Liver (tissue), 9 donors: ENCODE results near the gene MEGF11. TPM values are rescaled to one million over a fixed set of nuclear protein-coding genes. Genes with fewer than 3 reads are reported as not detected.

Experiments
- DNase-seq: peaks from one replicate; pipeline ENCODE4 v3.0.0-alpha.2; 2017; ENCODE audit warnings: low spot score
- H3K27ac ChIP-seq, 2 donors: one replicate each; pipeline ENCODE4 v1.7.0; 2013; ENCODE audit warnings: inconsistent platforms in 2 of 2, low read length in 2 of 2, control low read depth in 1 of 2, low read depth in 1 of 2, mild to moderate bottlenecking in 1 of 2
- H3K27me3 ChIP-seq, 4 donors: one replicate each; pipeline versions ENCODE4 v1.6.1 to v1.7.0; 2013; ENCODE audit warnings: low read length in 3 of 4, inconsistent platforms in 1 of 4, mild to moderate bottlenecking in 1 of 4, moderate library complexity in 1 of 4; ENCODE audit not compliant: control insufficient read depth in 4 of 4, insufficient read depth in 4 of 4
- H3K36me3 ChIP-seq, 4 donors: one replicate each; pipeline versions ENCODE4 v1.6.1 to v1.7.0; 2013; ENCODE audit warnings: low read length in 3 of 4, mild to moderate bottlenecking in 3 of 4, low read depth in 1 of 4, moderate library complexity in 1 of 4; ENCODE audit not compliant: control insufficient read depth in 4 of 4, insufficient read depth in 3 of 4
- H3K4me1 ChIP-seq, 4 donors: one replicate each; pipeline versions ENCODE4 v1.6.1 to v1.7.0; 2013; ENCODE audit warnings: low read length in 3 of 4, mild to moderate bottlenecking in 3 of 4, moderate library complexity in 1 of 4; ENCODE audit not compliant: control insufficient read depth in 4 of 4, insufficient read depth in 4 of 4
- H3K4me3 ChIP-seq, 3 donors: one replicate each; pipeline versions ENCODE4 v1.6.1 to v1.7.0; 2013; ENCODE audit warnings: low read length in 3 of 3, control low read depth in 1 of 3, low read depth in 1 of 3, mild to moderate bottlenecking in 1 of 3
- H3K9ac ChIP-seq, 2 donors: one replicate each; pipeline ENCODE4 v1.7.0; 2013; ENCODE audit warnings: low read length in 2 of 2, mild to moderate bottlenecking in 2 of 2, moderate library complexity in 2 of 2, control low read depth in 1 of 2, low read depth in 1 of 2
- H3K9me3 ChIP-seq, 4 donors: one replicate each; pipeline versions ENCODE4 v1.6.1 to v1.7.0; 2013; ENCODE audit warnings: low read length in 3 of 4; ENCODE audit not compliant: control insufficient read depth in 4 of 4
- FOXA1 ChIP-seq: IDR thresholded peaks from 2 replicates; pipeline ENCODE4 v1.6.1; 2016; ENCODE audit warnings: antibody characterized with exemption
- FOXA2 ChIP-seq: IDR thresholded peaks from 2 replicates; pipeline ENCODE4 v1.6.1; 2016; ENCODE audit warnings: antibody characterized with exemption
- GABPA ChIP-seq, 2 donors: IDR thresholded peaks in 1 of 2; conservative IDR thresholded peaks in 1 of 2; 2 replicates each; pipeline ENCODE4 v1.6.1; 2016; ENCODE audit warnings: antibody characterized with exemption in 2 of 2, mild to moderate bottlenecking in 1 of 2, moderate library complexity in 1 of 2
- HNF4A ChIP-seq, 2 donors: conservative IDR thresholded peaks; 2 replicates each; pipeline ENCODE4 v1.6.1; 2016; ENCODE audit warnings: antibody characterized with exemption in 2 of 2, mild to moderate bottlenecking in 2 of 2
- HNF4G ChIP-seq: IDR thresholded peaks from 2 replicates; pipeline ENCODE4 v1.6.1; 2016; ENCODE audit warnings: antibody characterized with exemption
- JUND ChIP-seq, 2 donors: IDR thresholded peaks; 2 replicates each; pipeline ENCODE4 v1.6.1; 2016; ENCODE audit warnings: antibody characterized with exemption in 2 of 2
- RAD21 ChIP-seq, 2 donors: IDR thresholded peaks; 2 replicates each; pipeline ENCODE4 v1.6.1; 2016; ENCODE audit warnings: antibody characterized with exemption in 2 of 2, mild to moderate bottlenecking in 2 of 2
- RXRA ChIP-seq, 2 donors: IDR thresholded peaks; 2 replicates each; pipeline ENCODE4 v1.6.1; 2017 to 2018; ENCODE audit warnings: antibody characterized with exemption in 2 of 2, mild to moderate bottlenecking in 1 of 2
- TAF1 ChIP-seq: conservative IDR thresholded peaks from 2 replicates; pipeline ENCODE4 v1.6.1; 2016; ENCODE audit warnings: antibody characterized with exemption, mild to moderate bottlenecking
- YY1 ChIP-seq: IDR thresholded peaks from 2 replicates; pipeline ENCODE4 v1.6.1; 2016; ENCODE audit warnings: antibody characterized with exemption, mild to moderate bottlenecking
- WGBS: extraction: QIAGEN DNeasy Blood & Tissue Kit; methylation state at CpG from one replicate; pipeline ENCODE4 v1.1.7; 2013; 5-methylcytosine and 5-hydroxymethylcytosine counted together
- polyA plus RNA-seq, 2 donors: library from polyadenylated mRNA; stranded (reverse) in 1 of 2; unstranded in 1 of 2; fragments of 200-250 nt in 1 of 2; fragments of >200 nt in 1 of 2; fragmentation: Nextera tagmentation in 1 of 2; extraction: Ambion mirVana in 1 of 2; gene quantifications; one replicate each; pipeline versions ENCODE4 v1.2.1 to v1.2.3, GENCODE V29; 2013 to 2015
- total RNA-seq, 2 donors: library from RNA; depleted of rRNA; stranded (reverse); fragments of >200 nt; gene quantifications; one replicate each; pipeline ENCODE4 v1.2.3, GENCODE V29; 2014
- TF ChIP-seq, protein P1 (sequence below): IDR thresholded peaks from 2 replicates; pipeline ENCODE4 v1.6.1; 2016; ENCODE audit warnings: antibody characterized with exemption
- TF ChIP-seq, protein P2 (sequence below): fragments of 150-350 bp; IDR thresholded peaks from 2 replicates; pipeline ENCODE4 v1.5.1; 2017; ENCODE audit warnings: improper control_type of control experiment, low read depth, low read length; ENCODE audit not compliant: missing input control
- TF ChIP-seq, protein P3 (sequence below): IDR thresholded peaks from 2 replicates; pipeline ENCODE4 v1.6.1; 2016; ENCODE audit warnings: antibody characterized with exemption
- TF ChIP-seq, protein P4 (sequence below): IDR thresholded peaks from 2 replicates; pipeline ENCODE4 v1.6.1; 2016; ENCODE audit warnings: antibody characterized with exemption, mild to moderate bottlenecking
- donor health status: healthy.
- donor health status: healthy.
- donor health status: healthy.
- donor health status: healthy.
- donor health status: healthy.

The MEGF11 gene
- total and polyA plus RNA-seq, 4 donors: under 0.01 to 0.51 (median 0.03) TPM; not detected in 1

DNA sequence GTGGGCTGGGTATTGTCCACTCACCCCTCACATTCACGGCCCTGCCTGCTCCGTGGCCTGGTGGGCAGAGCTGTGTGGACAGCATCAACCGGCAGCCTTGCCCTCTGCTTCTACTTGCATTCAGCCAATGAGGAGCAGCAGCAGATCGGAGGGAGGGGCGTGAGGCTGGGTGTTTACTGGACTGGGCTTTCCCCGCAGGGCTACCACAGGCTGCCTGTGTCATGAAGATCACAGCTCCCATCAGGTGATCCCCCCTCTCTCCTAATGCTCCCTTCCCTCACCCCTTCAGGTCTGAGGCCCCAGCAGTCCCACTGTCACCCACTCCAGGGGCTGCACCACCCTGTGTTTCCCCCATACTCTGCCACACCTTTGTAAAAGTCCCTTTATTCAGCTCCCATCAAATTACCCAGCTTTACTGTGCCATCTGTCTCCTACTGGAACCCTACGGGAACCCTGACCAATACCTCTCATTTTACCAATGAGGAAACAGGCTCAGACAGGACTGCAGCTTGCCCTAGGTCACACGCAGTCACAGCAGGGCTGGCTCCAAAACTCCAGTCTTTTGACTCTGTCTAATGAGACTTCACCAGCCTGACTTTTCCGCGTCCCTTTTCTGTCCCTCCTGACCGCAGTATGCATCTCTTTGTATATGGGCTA, 81.1 kb downstream of the MEGF11 start:
- H3K9me3 ChIP-seq: no peaks in the 10 kb centered on the region
- no peaks in the 10 kb centered on the region for H3K27me3 ChIP-seq
- H3K4me1 ChIP-seq: no peaks in the 10 kb centered on the region
- H3K4me3 ChIP-seq: no peak overlapping the region
- H3K27ac ChIP-seq: no peak overlapping the region
- DNase-seq: no peak
- H3K9ac ChIP-seq: no peak overlapping the region
- H3K36me3 ChIP-seq: no peaks in the 10 kb centered on the region
- WGBS: 67% methylated on average over 11 of the region's 11 CpGs
- TF ChIP-seq TAF1 (no peak), JUND (IDR thresholded peaks at IDR 0.05) (no peak), HNF4A (conservative IDR thresholded peaks at IDR 0.05) (no peak), FOXA2 (no peak), HNF4G (no peak), YY1 (no peak), RXRA (IDR thresholded peaks at IDR 0.05) (no peak)
- TF ChIP-seq, protein P1, sequence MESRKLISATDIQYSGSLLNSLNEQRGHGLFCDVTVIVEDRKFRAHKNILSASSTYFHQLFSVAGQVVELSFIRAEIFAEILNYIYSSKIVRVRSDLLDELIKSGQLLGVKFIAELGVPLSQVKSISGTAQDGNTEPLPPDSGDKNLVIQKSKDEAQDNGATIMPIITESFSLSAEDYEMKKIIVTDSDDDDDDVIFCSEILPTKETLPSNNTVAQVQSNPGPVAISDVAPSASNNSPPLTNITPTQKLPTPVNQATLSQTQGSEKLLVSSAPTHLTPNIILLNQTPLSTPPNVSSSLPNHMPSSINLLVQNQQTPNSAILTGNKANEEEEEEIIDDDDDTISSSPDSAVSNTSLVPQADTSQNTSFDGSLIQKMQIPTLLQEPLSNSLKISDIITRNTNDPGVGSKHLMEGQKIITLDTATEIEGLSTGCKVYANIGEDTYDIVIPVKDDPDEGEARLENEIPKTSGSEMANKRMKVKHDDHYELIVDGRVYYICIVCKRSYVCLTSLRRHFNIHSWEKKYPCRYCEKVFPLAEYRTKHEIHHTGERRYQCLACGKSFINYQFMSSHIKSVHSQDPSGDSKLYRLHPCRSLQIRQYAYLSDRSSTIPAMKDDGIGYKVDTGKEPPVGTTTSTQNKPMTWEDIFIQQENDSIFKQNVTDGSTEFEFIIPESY: no peak
- TF ChIP-seq, protein P2, sequence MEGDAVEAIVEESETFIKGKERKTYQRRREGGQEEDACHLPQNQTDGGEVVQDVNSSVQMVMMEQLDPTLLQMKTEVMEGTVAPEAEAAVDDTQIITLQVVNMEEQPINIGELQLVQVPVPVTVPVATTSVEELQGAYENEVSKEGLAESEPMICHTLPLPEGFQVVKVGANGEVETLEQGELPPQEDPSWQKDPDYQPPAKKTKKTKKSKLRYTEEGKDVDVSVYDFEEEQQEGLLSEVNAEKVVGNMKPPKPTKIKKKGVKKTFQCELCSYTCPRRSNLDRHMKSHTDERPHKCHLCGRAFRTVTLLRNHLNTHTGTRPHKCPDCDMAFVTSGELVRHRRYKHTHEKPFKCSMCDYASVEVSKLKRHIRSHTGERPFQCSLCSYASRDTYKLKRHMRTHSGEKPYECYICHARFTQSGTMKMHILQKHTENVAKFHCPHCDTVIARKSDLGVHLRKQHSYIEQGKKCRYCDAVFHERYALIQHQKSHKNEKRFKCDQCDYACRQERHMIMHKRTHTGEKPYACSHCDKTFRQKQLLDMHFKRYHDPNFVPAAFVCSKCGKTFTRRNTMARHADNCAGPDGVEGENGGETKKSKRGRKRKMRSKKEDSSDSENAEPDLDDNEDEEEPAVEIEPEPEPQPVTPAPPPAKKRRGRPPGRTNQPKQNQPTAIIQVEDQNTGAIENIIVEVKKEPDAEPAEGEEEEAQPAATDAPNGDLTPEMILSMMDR: no peak
- TF ChIP-seq, protein P3, sequence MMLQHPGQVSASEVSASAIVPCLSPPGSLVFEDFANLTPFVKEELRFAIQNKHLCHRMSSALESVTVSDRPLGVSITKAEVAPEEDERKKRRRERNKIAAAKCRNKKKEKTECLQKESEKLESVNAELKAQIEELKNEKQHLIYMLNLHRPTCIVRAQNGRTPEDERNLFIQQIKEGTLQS: no peak

DNA sequence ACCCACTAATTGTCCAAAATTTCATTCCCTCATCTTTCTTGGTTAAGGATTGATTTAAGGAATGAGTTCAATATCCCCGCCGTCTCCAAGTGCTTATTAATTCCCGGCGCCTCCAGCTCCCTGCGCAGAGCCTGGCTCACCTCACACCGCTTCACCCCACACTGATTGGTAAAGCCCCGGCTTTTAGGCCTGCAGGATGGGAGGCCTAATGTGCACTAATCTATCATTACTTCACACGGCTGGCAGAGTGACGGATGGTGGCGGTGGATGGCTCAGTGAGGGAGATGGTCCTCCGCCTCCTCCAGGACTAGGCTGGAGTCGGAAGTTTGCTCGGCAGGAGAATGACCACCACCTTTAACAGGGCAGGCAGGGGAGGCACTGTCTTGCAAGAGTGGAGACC, 81.7 kb downstream of the MEGF11 start:
- Histone ChIP-seq H3K27me3 (no peaks in the 10 kb centered on the region), H3K4me1 (no peaks in the 10 kb centered on the region), H3K9ac (no peak overlapping the region), H3K27ac (no peak overlapping the region), H3K9me3 (no peaks in the 10 kb centered on the region), H3K36me3 (no peaks in the 10 kb centered on the region), H3K4me3 (no peak overlapping the region)
- WGBS: 90% methylated on average over 13 of the region's 13 CpGs
- DNase-seq: no peak
- TF ChIP-seq RAD21 (IDR thresholded peaks at IDR 0.05): no peak
- TF ChIP-seq JUND (IDR thresholded peaks at IDR 0.05): no peak
- no peak for TF ChIP-seq YY1
- TF ChIP-seq HNF4A (conservative IDR thresholded peaks at IDR 0.05): no peak
- no peak for TF ChIP-seq FOXA2
- no peak for TF ChIP-seq TAF1
- TF ChIP-seq, protein P4, sequence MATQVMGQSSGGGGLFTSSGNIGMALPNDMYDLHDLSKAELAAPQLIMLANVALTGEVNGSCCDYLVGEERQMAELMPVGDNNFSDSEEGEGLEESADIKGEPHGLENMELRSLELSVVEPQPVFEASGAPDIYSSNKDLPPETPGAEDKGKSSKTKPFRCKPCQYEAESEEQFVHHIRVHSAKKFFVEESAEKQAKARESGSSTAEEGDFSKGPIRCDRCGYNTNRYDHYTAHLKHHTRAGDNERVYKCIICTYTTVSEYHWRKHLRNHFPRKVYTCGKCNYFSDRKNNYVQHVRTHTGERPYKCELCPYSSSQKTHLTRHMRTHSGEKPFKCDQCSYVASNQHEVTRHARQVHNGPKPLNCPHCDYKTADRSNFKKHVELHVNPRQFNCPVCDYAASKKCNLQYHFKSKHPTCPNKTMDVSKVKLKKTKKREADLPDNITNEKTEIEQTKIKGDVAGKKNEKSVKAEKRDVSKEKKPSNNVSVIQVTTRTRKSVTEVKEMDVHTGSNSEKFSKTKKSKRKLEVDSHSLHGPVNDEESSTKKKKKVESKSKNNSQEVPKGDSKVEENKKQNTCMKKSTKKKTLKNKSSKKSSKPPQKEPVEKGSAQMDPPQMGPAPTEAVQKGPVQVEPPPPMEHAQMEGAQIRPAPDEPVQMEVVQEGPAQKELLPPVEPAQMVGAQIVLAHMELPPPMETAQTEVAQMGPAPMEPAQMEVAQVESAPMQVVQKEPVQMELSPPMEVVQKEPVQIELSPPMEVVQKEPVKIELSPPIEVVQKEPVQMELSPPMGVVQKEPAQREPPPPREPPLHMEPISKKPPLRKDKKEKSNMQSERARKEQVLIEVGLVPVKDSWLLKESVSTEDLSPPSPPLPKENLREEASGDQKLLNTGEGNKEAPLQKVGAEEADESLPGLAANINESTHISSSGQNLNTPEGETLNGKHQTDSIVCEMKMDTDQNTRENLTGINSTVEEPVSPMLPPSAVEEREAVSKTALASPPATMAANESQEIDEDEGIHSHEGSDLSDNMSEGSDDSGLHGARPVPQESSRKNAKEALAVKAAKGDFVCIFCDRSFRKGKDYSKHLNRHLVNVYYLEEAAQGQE: no peak
- no peak for TF ChIP-seq GABPA (IDR thresholded peaks at IDR 0.05 in 1 of 2, conservative IDR thresholded peaks at IDR 0.05 in 1 of 2)
- TF ChIP-seq RXRA (IDR thresholded peaks at IDR 0.05): no peak
- TF ChIP-seq FOXA1: no peak
